ENCODE measurements around the gene RHBDL1.

DNA sequence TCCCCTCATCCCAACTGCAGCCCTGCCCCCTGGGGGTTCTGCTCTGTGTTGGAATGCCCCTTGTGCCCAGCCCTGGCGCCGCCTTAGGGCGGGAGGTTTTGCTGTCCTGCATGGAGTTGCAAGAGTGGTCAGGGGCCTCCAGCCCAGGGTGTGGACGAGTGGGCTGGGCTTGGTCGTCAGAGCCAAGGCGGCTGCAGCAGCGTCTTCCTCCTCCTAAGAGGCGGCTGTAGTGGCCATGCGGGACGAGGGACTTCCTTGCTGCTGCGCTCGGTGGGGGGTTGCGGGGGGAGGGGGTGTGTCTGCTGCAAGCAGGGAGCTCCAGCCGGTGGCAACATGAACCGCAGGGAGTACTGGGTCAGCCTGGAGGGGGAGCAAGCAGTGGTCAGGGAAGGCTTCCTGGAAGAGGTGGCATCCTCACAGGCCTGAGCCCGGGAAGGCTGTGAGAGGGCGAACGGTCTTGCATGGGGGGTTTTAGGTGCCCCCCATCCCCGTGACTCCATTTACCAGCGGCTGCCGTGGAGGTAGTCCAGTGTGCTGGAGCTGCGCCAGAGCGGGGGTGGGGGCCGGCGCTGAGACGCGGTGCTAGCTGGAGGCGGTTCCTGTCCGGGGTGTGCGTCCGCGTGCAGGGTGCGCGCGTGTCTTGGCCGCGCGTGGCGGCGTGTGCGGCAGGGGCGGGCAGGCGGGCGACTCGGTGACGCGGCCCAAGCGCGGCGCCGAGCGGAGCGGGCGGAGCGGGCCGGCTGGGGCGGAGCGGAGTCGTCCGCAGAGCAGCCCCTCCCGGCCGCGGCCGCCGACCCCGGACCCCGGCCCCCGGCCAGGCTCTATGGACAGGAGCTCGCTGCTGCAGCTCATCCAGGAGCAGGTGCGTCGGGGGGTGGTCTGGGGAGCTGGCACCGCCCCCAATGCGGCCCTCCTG lies at the start of gene RHBDL1:
- TF ChIP-seq EZH2 (IDR thresholded peaks at IDR 0.05; ENCODE audit: low read length, unreplicated experiment) = no peak
- TF ChIP-seq, protein P1, sequence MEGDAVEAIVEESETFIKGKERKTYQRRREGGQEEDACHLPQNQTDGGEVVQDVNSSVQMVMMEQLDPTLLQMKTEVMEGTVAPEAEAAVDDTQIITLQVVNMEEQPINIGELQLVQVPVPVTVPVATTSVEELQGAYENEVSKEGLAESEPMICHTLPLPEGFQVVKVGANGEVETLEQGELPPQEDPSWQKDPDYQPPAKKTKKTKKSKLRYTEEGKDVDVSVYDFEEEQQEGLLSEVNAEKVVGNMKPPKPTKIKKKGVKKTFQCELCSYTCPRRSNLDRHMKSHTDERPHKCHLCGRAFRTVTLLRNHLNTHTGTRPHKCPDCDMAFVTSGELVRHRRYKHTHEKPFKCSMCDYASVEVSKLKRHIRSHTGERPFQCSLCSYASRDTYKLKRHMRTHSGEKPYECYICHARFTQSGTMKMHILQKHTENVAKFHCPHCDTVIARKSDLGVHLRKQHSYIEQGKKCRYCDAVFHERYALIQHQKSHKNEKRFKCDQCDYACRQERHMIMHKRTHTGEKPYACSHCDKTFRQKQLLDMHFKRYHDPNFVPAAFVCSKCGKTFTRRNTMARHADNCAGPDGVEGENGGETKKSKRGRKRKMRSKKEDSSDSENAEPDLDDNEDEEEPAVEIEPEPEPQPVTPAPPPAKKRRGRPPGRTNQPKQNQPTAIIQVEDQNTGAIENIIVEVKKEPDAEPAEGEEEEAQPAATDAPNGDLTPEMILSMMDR (conservative IDR thresholded peaks at IDR 0.05; ENCODE audit: low read depth, low read length) = no peak

Measured in PC-3 (cell line).